ENCODE results near the gene ATP1A1.

The ATP1A1 gene

GRCh38 chr1:116424863-116425262, 51.8 kb downstream of the ATP1A1 start:
- no peak overlapping the region for H3K4me3 ChIP-seq (ENCODE audit: low read depth, low read length)
- TF ChIP-seq, protein P1, sequence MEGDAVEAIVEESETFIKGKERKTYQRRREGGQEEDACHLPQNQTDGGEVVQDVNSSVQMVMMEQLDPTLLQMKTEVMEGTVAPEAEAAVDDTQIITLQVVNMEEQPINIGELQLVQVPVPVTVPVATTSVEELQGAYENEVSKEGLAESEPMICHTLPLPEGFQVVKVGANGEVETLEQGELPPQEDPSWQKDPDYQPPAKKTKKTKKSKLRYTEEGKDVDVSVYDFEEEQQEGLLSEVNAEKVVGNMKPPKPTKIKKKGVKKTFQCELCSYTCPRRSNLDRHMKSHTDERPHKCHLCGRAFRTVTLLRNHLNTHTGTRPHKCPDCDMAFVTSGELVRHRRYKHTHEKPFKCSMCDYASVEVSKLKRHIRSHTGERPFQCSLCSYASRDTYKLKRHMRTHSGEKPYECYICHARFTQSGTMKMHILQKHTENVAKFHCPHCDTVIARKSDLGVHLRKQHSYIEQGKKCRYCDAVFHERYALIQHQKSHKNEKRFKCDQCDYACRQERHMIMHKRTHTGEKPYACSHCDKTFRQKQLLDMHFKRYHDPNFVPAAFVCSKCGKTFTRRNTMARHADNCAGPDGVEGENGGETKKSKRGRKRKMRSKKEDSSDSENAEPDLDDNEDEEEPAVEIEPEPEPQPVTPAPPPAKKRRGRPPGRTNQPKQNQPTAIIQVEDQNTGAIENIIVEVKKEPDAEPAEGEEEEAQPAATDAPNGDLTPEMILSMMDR (IDR thresholded peaks at IDR 0.05; ENCODE audit: low read depth, low read length, missing control alignments), result no peak
- DNase-seq (ENCODE audit: low read depth), result no peak

DNA sequence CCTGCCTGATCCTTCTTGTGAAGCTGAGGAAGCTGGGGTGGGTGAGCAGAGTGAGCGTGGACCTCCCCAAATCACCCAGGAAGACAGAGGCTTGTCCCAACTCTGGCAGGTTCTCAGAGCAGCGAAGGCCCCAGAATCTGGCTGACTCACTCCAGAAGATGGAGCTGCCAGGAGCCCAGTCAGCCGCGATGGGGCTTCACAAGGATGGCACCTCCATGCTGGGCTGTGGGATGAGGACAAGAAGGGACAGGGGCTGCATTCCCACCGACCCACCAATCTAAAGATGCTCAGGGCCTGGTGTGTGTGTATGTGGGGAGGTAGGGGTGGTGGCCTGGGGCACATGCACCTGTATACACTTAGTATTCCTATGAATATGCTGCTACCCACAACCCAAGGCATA, 52.9 kb downstream of the ATP1A1 start:
- TF ChIP-seq, protein P1 (IDR thresholded peaks at IDR 0.05; ENCODE audit: low read depth, low read length, missing control alignments), result no peak
- no peak overlapping the region for H3K4me3 ChIP-seq (ENCODE audit: low read depth, low read length)
- no peak for DNase-seq (ENCODE audit: low read depth)

GRCh38 chr1:116426401-116426800, 53.4 kb downstream of the ATP1A1 start:
- H3K4me3 ChIP-seq (ENCODE audit: low read depth, low read length), result no peak overlapping the region
- TF ChIP-seq, protein P1 (IDR thresholded peaks at IDR 0.05; ENCODE audit: low read depth, low read length, missing control alignments), result no peak
- no peak for DNase-seq (ENCODE audit: low read depth)

DNA sequence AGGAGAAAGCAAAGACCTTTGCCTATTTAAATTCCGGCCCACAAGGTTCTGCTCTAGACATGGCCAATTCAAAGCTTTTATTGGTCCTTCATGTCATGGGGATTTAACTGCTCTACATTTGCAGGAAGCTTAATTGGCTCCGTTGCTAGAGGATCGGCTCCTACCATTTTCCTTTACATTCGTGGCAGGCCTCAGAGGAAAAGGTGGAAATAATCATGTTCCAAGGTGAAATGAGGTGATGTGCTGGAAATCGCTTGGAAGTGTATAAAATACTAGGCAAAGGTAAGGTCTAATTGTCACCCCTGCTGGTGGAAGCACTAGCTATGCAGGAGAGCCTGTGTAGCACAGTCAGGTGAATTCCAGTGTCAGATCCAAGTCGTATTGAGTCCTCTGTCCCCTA, 55.5 kb downstream of the ATP1A1 start:
- TF ChIP-seq, protein P1 (IDR thresholded peaks at IDR 0.05; ENCODE audit: low read depth, low read length, missing control alignments), result no peak
- no peak for DNase-seq (ENCODE audit: low read depth)
- no peak overlapping the region for H3K4me3 ChIP-seq (ENCODE audit: low read depth, low read length)

DNA sequence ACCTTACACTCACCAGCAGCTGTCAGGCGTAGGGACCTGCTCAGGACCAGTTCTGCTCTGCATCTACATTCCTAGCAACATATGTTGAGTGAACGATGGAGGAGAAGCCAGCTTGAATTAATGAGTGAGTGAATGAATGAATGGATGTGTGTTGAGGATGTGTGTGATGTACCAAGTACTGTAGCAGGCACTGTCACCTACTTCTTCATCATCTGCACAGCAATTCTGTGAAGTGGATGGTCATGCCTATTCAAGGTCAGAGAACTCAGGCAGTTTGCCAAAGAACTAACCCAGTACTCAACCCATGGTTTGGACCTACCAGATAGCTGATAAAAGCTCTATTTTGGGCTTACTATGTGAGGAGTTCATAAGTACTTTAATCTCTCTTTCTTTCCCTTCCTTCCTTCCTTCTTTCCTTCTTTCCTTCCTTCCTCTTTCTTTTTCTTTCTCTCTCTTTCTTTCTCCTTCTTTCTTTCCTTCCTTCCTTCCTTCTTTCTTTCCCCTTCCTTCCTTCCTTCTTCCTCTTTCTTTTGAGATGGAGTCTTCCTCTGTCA, 56.9 kb downstream of the ATP1A1 start:
- H3K4me3 ChIP-seq (ENCODE audit: low read depth, low read length), result no peak overlapping the region
- TF ChIP-seq, protein P1 (IDR thresholded peaks at IDR 0.05; ENCODE audit: low read depth, low read length, missing control alignments), result no peak
- DNase-seq (ENCODE audit: low read depth), result no peak

DNA sequence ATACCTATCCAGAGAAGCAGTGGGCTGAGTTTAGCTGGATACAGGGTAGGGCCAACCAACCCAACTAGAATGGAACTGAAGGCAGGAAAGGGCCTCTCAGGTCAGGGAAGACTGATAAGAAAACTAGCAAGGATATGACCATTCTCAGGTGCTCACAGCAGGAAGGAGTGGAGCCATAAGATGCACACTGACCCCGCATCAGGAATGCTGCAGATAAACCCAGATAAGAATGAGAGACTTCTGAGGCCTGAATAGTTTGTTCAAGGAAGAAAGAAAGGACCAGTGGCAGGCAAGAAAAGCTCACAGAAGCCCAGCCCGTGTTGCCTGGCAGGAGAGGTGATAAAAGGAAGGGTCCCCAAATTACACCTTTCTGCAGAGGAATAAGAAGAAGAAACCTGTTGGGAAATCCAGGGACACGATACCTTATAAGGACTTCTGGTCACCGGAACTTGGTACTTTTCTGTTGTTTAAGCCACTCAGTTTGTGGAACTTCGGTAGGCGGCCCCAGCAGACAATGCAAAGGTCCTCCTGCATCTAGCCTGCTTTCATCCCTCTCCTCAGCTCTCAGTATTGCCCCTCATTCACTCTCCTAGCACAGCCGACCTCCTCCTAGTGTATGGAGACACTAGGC, 58.9 kb downstream of the ATP1A1 start:
- TF ChIP-seq, protein P1 (IDR thresholded peaks at IDR 0.05; ENCODE audit: low read depth, low read length, missing control alignments), result no peak

More for the DNA sequence above, 58.9 kb downstream of the ATP1A1 start:
- no peak for DNase-seq (ENCODE audit: low read depth)
- no peak overlapping the region for H3K4me3 ChIP-seq (ENCODE audit: low read depth, low read length)

Data from GM12864 (cell line).